Measurements from ENCODE around the gene RFPL4AL1.

- TF ChIP-seq, protein P1, sequence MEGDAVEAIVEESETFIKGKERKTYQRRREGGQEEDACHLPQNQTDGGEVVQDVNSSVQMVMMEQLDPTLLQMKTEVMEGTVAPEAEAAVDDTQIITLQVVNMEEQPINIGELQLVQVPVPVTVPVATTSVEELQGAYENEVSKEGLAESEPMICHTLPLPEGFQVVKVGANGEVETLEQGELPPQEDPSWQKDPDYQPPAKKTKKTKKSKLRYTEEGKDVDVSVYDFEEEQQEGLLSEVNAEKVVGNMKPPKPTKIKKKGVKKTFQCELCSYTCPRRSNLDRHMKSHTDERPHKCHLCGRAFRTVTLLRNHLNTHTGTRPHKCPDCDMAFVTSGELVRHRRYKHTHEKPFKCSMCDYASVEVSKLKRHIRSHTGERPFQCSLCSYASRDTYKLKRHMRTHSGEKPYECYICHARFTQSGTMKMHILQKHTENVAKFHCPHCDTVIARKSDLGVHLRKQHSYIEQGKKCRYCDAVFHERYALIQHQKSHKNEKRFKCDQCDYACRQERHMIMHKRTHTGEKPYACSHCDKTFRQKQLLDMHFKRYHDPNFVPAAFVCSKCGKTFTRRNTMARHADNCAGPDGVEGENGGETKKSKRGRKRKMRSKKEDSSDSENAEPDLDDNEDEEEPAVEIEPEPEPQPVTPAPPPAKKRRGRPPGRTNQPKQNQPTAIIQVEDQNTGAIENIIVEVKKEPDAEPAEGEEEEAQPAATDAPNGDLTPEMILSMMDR (IDR thresholded peaks at IDR 0.05; ENCODE audit: low read length): no peak
- TF ChIP-seq EZH2 (IDR thresholded peaks at IDR 0.05; ENCODE audit: borderline replicate concordance, low read length): no peak
These were observed 18.2 kb upstream of the RFPL4AL1 start for GRCh38 chr19:55750715-55751114.

All from OCI-LY1 (cell line).